Epithelial cell of esophagus (primary cell): ENCODE data around the gene CDR2.
"Not testable (repeated sequence)": the region's sequence is repeated elsewhere in the genome, so short reads cannot be mapped to it uniquely, and the experiment has no call there.

Source experiments
- DNase-seq: peaks from one replicate; pipeline ENCODE4 v3.0.0; 2010; ENCODE audit warnings: low read depth
- H3K4me3 ChIP-seq: 2 replicates; pipeline ENCODE4 v1.5.1; 2011; ENCODE audit warnings: mild to moderate bottlenecking, low read length, control low read depth
- TF ChIP-seq, protein P1 (sequence below): IDR thresholded peaks from 2 replicates; pipeline ENCODE4 v1.5.1; 2011; ENCODE audit warnings: low read depth, mild to moderate bottlenecking, low read length, control low read depth, inconsistent platforms; ENCODE audit not compliant: insufficient read depth; ENCODE audit errors: missing control alignments

The CDR2 gene

DNA sequence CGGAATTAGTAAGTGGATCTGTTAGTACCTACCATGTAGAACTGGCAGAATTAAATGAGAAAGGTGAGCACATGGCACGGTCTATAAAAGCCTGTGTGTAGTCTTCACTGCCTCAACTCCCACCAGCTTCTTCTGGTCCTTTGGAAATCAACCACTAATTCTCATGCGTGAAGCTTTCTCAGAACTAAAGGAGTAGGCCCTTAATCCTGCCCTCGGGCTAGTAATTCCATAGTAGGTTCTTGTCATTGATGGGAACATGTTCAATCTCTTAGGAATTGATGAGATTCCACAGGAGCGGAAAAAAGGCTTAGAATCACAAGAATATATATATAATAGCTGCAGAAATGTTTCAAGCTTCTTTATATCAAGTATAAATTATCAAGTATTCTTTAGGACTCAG is 21.7 kb downstream of the CDR2 start:
- no peak overlapping the region for H3K4me3 ChIP-seq
- no peak for DNase-seq
- TF ChIP-seq, protein P1, sequence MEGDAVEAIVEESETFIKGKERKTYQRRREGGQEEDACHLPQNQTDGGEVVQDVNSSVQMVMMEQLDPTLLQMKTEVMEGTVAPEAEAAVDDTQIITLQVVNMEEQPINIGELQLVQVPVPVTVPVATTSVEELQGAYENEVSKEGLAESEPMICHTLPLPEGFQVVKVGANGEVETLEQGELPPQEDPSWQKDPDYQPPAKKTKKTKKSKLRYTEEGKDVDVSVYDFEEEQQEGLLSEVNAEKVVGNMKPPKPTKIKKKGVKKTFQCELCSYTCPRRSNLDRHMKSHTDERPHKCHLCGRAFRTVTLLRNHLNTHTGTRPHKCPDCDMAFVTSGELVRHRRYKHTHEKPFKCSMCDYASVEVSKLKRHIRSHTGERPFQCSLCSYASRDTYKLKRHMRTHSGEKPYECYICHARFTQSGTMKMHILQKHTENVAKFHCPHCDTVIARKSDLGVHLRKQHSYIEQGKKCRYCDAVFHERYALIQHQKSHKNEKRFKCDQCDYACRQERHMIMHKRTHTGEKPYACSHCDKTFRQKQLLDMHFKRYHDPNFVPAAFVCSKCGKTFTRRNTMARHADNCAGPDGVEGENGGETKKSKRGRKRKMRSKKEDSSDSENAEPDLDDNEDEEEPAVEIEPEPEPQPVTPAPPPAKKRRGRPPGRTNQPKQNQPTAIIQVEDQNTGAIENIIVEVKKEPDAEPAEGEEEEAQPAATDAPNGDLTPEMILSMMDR, result no peak

DNA sequence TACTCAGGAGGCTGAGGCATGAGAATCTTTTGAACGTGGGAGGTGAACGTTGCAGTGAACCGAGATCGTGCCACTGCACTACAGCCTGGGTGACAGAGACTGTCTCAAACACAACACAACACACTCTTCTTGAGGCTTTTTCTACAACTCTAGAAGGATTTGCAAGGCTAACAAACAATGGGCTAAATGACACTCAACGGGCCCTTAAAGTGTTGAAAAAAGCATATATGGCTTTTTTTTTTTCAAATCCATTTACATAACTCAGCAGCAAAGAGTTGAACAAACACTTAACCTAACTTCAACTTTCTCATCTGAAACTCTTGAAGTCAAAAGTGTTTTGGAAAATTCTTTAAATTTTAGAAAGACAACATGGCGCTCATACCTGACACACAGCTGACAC is 22.3 kb downstream of the CDR2 start:
- H3K4me3 ChIP-seq, result no peak overlapping the region
- no peak for DNase-seq
- TF ChIP-seq, protein P1, result no peak

DNA sequence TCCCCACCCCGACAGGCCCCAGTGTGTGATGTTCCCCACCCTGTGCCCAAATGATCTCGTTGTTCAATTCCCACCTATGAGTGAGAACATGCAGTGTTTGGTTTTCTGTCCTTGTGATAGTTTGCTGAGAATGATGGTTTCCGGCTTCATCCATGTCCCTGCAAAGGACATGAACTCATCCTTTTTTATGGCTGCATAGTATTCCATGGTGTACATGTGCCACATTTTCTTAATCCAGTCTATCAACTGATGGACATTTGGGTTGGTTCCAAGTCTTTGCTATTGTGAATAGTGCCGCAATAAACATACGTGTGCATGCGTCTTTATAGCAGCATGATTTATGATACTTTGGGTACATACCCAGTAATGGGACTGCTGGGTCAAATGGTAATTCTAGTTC is 23.4 kb downstream of the CDR2 start:
- not testable (repeated sequence) for DNase-seq, H3K4me3 ChIP-seq

DNA sequence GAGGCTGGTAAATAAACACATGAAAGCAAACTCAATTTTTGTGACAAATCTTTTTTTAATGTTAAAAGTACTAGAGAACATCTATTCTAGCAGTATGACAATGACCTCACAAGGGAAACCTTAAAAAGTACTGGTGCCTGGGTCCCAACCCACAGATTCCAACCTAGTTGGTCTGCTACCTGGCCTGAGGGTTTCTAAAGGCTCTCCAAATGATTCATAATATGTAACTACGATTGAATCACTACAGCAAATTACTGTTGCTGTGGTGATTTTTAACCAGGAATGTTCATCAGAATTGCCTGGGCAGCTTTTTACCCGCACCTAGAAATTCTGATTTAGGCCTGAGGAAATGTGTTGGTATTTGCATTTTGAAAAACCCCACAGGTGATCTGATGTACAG is 26.1 kb downstream of the CDR2 start:
- peak; percentile 91 for DNase-seq
- TF ChIP-seq, protein P1, result no peak
- no peak overlapping the region for H3K4me3 ChIP-seq

DNA sequence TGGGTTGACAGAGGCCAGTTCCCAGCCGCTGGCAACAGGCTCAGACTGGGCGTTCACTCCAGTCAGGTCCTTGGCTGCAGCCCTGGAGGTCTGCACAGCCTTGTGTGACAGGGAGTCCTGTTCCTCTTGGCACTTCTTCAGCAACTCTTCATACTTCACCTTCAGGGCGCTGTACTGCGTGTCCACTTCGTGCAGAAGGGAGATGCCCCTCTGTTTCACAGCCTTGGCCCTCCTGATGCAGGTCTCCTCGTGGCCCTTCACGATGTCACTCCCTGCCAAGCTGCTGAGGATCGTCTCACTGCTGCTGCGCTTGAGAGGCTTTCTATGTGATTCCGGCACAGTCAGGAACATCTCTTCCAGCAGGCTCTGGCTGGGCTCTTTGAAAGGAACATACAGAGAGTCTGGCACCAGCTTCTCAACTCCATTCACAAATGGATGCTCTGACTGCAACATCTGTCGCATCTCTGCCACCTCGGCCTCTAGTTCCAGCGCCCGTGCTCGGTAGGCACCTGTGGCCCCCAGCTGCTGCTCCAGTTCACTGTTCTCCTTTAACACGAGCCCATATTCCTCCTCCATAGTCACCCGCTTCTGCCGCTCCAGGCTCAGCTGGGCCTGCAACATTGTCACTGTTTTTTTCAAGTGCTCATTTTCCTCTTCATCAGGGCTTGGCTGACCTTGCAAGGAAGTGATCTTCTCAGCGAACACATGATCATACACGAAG is 27.2 kb downstream of the CDR2 start:
- no peak for DNase-seq
- H3K4me3 ChIP-seq, result no peak overlapping the region
- TF ChIP-seq, protein P1, result no peak

DNA sequence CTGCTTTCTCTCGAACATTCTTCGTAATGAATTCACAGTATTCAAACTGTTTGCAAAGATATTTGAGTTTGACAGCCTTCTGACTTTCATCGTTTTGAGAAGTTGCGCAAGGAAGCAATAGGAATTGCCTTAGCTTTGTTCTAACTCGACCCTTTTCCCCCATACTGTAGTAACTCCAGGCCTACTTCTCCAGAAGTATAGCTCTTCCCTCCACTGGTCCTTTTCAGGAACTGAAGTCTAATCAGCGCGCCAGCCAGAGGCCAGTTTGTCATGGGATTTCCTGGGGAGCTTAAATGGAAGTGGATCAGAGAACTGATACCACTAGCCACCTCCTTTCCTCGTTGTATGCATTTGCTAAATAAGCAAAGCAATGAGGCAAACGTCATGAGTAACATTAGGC is 27.9 kb downstream of the CDR2 start:
- H3K4me3 ChIP-seq, result no peak overlapping the region
- no peak for DNase-seq
- TF ChIP-seq, protein P1, result no peak

DNA sequence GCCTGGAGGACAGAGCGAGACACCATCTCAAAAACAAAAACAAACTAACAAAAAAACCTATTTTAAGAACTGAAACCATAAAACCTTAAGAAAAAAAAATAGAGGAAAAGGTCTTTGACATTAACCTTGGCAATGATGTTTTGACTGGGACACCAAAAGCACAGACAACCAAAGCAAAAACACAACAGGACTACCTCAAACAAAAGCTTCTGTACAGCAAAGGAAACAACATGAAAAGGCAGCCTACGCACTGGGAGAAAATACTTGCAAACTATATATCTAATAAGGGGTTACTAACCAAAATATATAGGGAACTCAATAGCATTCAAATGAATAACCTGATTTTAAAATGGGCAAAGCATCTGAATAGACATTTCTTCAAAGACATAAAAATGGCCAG is 32.3 kb downstream of the CDR2 start:
- TF ChIP-seq, protein P1, result no peak
- H3K4me3 ChIP-seq, result no peak overlapping the region
- DNase-seq, result no peak
